ENCODE results near the gene ARHGAP33.

Gene ARHGAP33

GRCh38 chr19:35734273-35734672 lies 41.1 kb upstream of the ARHGAP33 start:
- H3K27ac ChIP-seq, result no peak overlapping the region

GRCh38 chr19:35734889-35735288 lies 40.5 kb upstream of the ARHGAP33 start:
- Histone ChIP-seq H3K27me3 (no peaks in the 10 kb centered on the region), H3K4me1 (ENCODE audit: control insufficient read depth in 1 of 2, insufficient read depth in 1 of 2, low read depth in 1 of 2, low read length in 1 of 2) (peaks cover 5 to 6% of the 10 kb centered on the region in 2 experiments), H3K4me3 (ENCODE audit: low read depth in 1 of 2, low read length in 1 of 2) (no peak overlapping the region), H3K27ac (no peak overlapping the region), H3K36me3 (peaks cover 100% of the 10 kb centered on the region), H3K9me3 (no peaks in the 10 kb centered on the region)
- no peak for TF ChIP-seq CTCF (IDR thresholded peaks at IDR 0.05)

More at GRCh38 chr19:35734273-35734672, 41.1 kb upstream of the ARHGAP33 start:
- Histone ChIP-seq H3K4me1 (ENCODE audit: control insufficient read depth in 1 of 2, insufficient read depth in 1 of 2, low read depth in 1 of 2, low read length in 1 of 2) (peaks cover 0 to under 1% of the 10 kb centered on the region in 2 experiments), H3K36me3 (peaks cover 100% of the 10 kb centered on the region), H3K4me3 (ENCODE audit: low read depth in 1 of 2, low read length in 1 of 2) (no peak overlapping the region), H3K27me3 (no peaks in the 10 kb centered on the region), H3K9me3 (no peaks in the 10 kb centered on the region)
- TF ChIP-seq CTCF (IDR thresholded peaks at IDR 0.05), result no peak

DNA sequence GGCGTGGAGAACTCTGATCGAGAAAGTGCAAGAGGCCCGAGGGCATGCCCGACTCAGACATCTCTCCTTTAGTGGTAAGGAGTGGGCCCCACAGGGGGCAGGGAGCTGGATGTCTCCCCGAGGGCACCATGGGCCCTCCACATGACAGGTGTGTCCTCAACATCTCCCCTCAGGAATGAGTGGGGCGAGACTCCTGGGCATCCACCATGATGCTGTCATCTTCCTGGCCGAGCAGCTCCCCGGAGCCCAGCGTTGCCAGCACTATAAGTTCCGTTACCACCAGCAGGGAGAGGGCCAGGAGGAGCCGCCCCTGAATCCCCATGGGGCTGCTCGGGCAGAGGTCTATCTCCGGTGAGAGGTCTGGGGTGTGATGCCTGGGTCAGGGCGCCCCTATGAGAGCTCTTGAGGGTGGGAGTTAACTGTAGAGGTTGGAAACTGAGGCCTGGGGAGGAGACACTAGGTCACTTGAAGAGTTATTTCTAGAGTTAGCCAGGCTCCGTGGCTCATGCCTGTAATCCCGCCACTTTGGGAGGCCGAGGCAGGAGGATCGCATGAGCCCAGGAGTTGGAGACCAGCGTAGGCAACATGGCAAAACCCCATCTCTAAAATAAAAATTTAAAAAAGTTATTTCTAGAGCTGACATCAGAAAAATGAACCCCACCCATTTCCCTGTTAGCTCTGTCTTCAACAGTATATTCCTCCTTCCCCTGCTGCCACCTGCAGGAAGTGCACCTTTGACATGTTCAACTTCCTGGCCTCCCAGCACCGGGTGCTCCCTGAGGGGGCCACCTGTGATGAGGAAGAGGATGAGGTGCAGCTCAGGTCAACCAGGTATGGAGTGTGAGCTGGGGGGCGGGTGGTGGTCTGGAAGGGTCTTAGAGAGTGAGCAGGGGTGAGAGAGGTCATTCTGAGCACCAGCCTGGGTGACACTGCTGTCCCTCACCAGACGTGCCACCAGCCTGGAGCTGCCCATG lies 38.2 kb upstream of the ARHGAP33 start:
- no peak for TF ChIP-seq CTCF (IDR thresholded peaks at IDR 0.05)
- H3K27me3 ChIP-seq, result no peaks in the 10 kb centered on the region
- H3K36me3 ChIP-seq, result peaks cover 77% of the 10 kb centered on the region
- H3K4me1 ChIP-seq (ENCODE audit: control insufficient read depth in 1 of 2, insufficient read depth in 1 of 2, low read depth in 1 of 2, low read length in 1 of 2), result peaks cover 26 to 29% of the 10 kb centered on the region in 2 experiments
- H3K27ac ChIP-seq, result peak overlapping the region; percentile 19
- no peaks in the 10 kb centered on the region for H3K9me3 ChIP-seq
- H3K4me3 ChIP-seq (ENCODE audit: low read depth in 1 of 2, low read length in 1 of 2), result no peak overlapping the region

GRCh38 chr19:35738021-35738886 lies 37.1 kb upstream of the ARHGAP33 start:
- TF ChIP-seq CTCF (IDR thresholded peaks at IDR 0.05), result no peak
- no peaks in the 10 kb centered on the region for H3K9me3 ChIP-seq
- no peaks in the 10 kb centered on the region for H3K27me3 ChIP-seq
- no peak overlapping the region for H3K4me3 ChIP-seq (ENCODE audit: low read depth in 1 of 2, low read length in 1 of 2)
- H3K27ac ChIP-seq, result peak overlapping the region; percentile 98
- H3K36me3 ChIP-seq, result peaks cover 66% of the 10 kb centered on the region
- peaks cover 36 to 39% of the 10 kb centered on the region in 2 experiments for H3K4me1 ChIP-seq (ENCODE audit: control insufficient read depth in 1 of 2, insufficient read depth in 1 of 2, low read depth in 1 of 2, low read length in 1 of 2)

DNA sequence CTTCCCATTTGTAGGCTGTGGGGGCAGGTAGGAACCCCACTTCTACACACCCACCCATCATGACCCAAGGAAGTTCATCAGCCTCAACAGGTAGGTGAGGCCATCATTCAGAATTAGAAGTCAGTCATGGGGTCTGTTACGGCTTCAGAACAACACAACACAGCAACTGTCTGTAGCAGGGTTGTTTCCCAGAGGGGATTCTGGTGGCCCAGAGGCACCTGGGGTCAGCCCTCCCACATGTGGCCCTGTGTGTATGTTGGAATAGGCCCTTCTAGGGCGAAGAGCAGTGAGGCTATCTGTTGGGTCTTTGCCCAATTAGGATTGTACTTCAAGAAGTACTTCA lies 36.5 kb upstream of the ARHGAP33 start:
- Histone ChIP-seq H3K27ac (peak overlapping the region; percentile 98), H3K4me1 (ENCODE audit: control insufficient read depth in 1 of 2, insufficient read depth in 1 of 2, low read depth in 1 of 2, low read length in 1 of 2) (peaks cover 40 to 44% of the 10 kb centered on the region in 2 experiments), H3K27me3 (no peaks in the 10 kb centered on the region), H3K9me3 (no peaks in the 10 kb centered on the region), H3K4me3 (ENCODE audit: low read depth in 1 of 2, low read length in 1 of 2) (no peak overlapping the region), H3K36me3 (peaks cover 60% of the 10 kb centered on the region)
- TF ChIP-seq CTCF (IDR thresholded peaks at IDR 0.05), result no peak
